ENCODE results near the gene ENHO.
A peak's percentile ranks its signal among the peaks of the same experiment; 100 is the strongest.
"Not testable (repeated sequence)": the region's sequence is repeated elsewhere in the genome, so short reads cannot be mapped to it uniquely, and the experiment has no call there.

Gene ENHO

GRCh38 chr9:34506623-34507022, 16.2 kb downstream of the ENHO start:
- no peak for DNase-seq (ENCODE audit: low read depth)

GRCh38 chr9:34505370-34506120, 17.2 kb downstream of the ENHO start:
- DNase-seq (ENCODE audit: low read depth): no peak

GRCh38 chr9:34503406-34503805, 19.4 kb downstream of the ENHO start:
- DNase-seq (ENCODE audit: low read depth): no peak

GRCh38 chr9:34502891-34503290, 19.9 kb downstream of the ENHO start:
- no peak for DNase-seq (ENCODE audit: low read depth)

- no peak for DNase-seq (ENCODE audit: low read depth)
These were observed 20.3 kb downstream of the ENHO start for GRCh38 chr9:34502471-34502870.

- peak; percentile 57 for DNase-seq (ENCODE audit: low read depth)
These were observed 20.8 kb downstream of the ENHO start for GRCh38 chr9:34501889-34502425.

- no peak for DNase-seq (ENCODE audit: low read depth)
These were observed 21.4 kb downstream of the ENHO start for GRCh38 chr9:34501372-34501771.

GRCh38 chr9:34500623-34501267, 22.0 kb downstream of the ENHO start:
- DNase-seq (ENCODE audit: low read depth): no peak

- DNase-seq (ENCODE audit: low read depth): no peak
These were observed 23.7 kb downstream of the ENHO start for GRCh38 chr9:34499076-34499475.

GRCh38 chr9:34498553-34498952, 24.2 kb downstream of the ENHO start:
- DNase-seq (ENCODE audit: low read depth): no peak

GRCh38 chr9:34496149-34496712, 26.6 kb downstream of the ENHO start:
- DNase-seq (ENCODE audit: low read depth): peak; percentile 19

- DNase-seq (ENCODE audit: low read depth): peak; percentile 24
These were observed 28.7 kb downstream of the ENHO start for GRCh38 chr9:34493972-34494535.

- DNase-seq (ENCODE audit: low read depth): no peak
These were observed 30.7 kb downstream of the ENHO start for GRCh38 chr9:34492051-34492450.

- no peak for DNase-seq (ENCODE audit: low read depth)
These were observed 31.2 kb downstream of the ENHO start for GRCh38 chr9:34491596-34491995.

GRCh38 chr9:34490760-34491159, 32.0 kb downstream of the ENHO start:
- DNase-seq (ENCODE audit: low read depth): no peak

GRCh38 chr9:34490360-34490759, 32.4 kb downstream of the ENHO start:
- no peak for DNase-seq (ENCODE audit: low read depth)

GRCh38 chr9:34486572-34486971, 36.2 kb downstream of the ENHO start:
- DNase-seq (ENCODE audit: low read depth): no peak

GRCh38 chr9:34485822-34486221, 37.0 kb downstream of the ENHO start:
- no peak for DNase-seq (ENCODE audit: low read depth)

GRCh38 chr9:34484678-34485077, 38.1 kb downstream of the ENHO start:
- no peak for DNase-seq (ENCODE audit: low read depth)

- not testable (repeated sequence) for DNase-seq (ENCODE audit: low read depth)
These were observed 40.0 kb downstream of the ENHO start for GRCh38 chr9:34482746-34483145.

GRCh38 chr9:34481620-34482019, 41.2 kb downstream of the ENHO start:
- not testable (repeated sequence) for DNase-seq (ENCODE audit: low read depth)

GRCh38 chr9:34479431-34479866, 43.3 kb downstream of the ENHO start:
- no peak for DNase-seq (ENCODE audit: low read depth)

GRCh38 chr9:34477541-34477940, 45.2 kb downstream of the ENHO start:
- no peak for DNase-seq (ENCODE audit: low read depth)
